ENCODE measurements around the gene METTL3.
A peak's percentile ranks its signal among the peaks of the same experiment; 100 is the strongest.

Gene METTL3

GRCh38 chr14:21525962-21526671 is 15.0 kb upstream of the METTL3 start, which contains the start of gene SALL2:
Gene SALL2, minus strand, starts transcription at chr14:21526346. Its CDS starts 219 bp downstream, at chr14:21526127.
- peak; percentile 96 for DNase-seq

GRCh38 chr14:21525571-21525961 is 14.4 kb upstream of the METTL3 start:
- no peak for DNase-seq

- no peak for DNase-seq
Observed at GRCh38 chr14:21524575-21525490, 13.7 kb upstream of the METTL3 start.

GRCh38 chr14:21523203-21523602 is 12.1 kb upstream of the METTL3 start:
- DNase-seq = no peak

- DNase-seq = no peak
Observed at GRCh38 chr14:21521501-21521900, 10.4 kb upstream of the METTL3 start.

GRCh38 chr14:21520767-21521166 is 9.6 kb upstream of the METTL3 start:
- no peak for DNase-seq

- DNase-seq = no peak
Observed at GRCh38 chr14:21518725-21519124, 7.6 kb upstream of the METTL3 start.

- no peak for DNase-seq
Observed at GRCh38 chr14:21514341-21514740, 3.2 kb upstream of the METTL3 start.

GRCh38 chr14:21509432-21510143 is 1.6 kb downstream of the METTL3 start:
- no peak for DNase-seq

GRCh38 chr14:21506557-21506956 is 4.6 kb downstream of the METTL3 start:
- DNase-seq = no peak

GRCh38 chr14:21505012-21505553 is 6.1 kb downstream of the METTL3 start:
- no peak for DNase-seq

GRCh38 chr14:21503376-21503775 is 7.8 kb downstream of the METTL3 start:
- DNase-seq = no peak

- no peak for DNase-seq
Observed at GRCh38 chr14:21501568-21501967, 9.6 kb downstream of the METTL3 start.

GRCh38 chr14:21498540-21499526 is 12.3 kb downstream of the METTL3 start:
- no peak for DNase-seq

- no peak for DNase-seq
Observed at GRCh38 chr14:21496453-21496852, 14.7 kb downstream of the METTL3 start.

GRCh38 chr14:21494902-21495762 is 16.0 kb downstream of the METTL3 start:
- DNase-seq = no peak

GRCh38 chr14:21486640-21487087 is 24.5 kb downstream of the METTL3 start:
- DNase-seq = no peak

GRCh38 chr14:21476925-21477681 is 34.0 kb downstream of the METTL3 start, which contains the start of the genes RAB2B and TOX4:
Gene RAB2B, minus strand, starts transcription at chr14:21476959. Its CDS starts 87 bp downstream, at chr14:21476872.
Gene TOX4, plus strand, starts transcription at chr14:21477195. Its CDS starts 84 bp downstream, at chr14:21477279.
- DNase-seq = peak; percentile 100

- no peak for DNase-seq
Observed at GRCh38 chr14:21476523-21476924, 34.6 kb downstream of the METTL3 start.
